ENCODE data around the gene NTN1.

DNA sequence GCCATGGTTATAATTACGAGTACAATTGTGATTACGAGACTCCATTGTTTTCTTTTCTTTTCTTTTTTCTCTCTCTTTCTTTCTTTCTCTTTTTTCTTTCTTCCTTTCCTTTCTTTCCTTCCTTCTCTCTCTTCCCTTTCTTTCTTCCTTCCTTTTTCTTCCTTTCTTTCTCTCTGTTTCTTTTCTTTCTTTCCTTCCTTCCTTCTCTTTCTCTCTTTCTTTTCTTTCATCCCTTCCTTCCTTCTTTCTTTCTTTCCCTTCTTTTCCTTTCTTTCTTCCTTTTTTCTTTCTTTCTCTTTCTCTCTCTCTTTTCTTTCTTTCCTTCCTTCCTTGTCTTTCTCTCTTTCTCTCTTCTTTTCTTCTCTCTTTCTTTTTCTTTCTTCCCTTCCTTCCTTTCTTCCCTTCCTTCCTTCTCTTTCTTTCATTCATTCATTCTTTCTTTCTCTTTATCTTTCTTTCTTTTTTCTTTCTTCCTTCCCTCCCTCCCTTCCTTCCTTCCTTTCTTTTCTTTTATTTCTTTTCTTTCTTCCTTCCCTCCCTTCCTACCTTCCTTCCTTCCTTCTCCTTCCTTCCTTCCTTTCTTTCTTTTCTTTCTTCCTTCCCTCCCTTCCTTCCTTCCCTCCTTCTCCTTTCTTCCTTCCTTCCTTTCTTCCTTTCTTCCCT is 14.1 kb upstream of the NTN1 start:
- TF ChIP-seq, protein P1, sequence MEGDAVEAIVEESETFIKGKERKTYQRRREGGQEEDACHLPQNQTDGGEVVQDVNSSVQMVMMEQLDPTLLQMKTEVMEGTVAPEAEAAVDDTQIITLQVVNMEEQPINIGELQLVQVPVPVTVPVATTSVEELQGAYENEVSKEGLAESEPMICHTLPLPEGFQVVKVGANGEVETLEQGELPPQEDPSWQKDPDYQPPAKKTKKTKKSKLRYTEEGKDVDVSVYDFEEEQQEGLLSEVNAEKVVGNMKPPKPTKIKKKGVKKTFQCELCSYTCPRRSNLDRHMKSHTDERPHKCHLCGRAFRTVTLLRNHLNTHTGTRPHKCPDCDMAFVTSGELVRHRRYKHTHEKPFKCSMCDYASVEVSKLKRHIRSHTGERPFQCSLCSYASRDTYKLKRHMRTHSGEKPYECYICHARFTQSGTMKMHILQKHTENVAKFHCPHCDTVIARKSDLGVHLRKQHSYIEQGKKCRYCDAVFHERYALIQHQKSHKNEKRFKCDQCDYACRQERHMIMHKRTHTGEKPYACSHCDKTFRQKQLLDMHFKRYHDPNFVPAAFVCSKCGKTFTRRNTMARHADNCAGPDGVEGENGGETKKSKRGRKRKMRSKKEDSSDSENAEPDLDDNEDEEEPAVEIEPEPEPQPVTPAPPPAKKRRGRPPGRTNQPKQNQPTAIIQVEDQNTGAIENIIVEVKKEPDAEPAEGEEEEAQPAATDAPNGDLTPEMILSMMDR (IDR thresholded peaks at IDR 0.05; ENCODE audit: poor library complexity, severe bottlenecking): no peak
- no peak for TF ChIP-seq EP300 (conservative IDR thresholded peaks at IDR 0.05; ENCODE audit: poor library complexity, severe bottlenecking)
- TF ChIP-seq POLR2AphosphoS5 (IDR thresholded peaks at IDR 0.05): no peak

Data from neural cell (in vitro differentiated cells).